IPS DF 4.7 (cell line): Measurements from ENCODE around the gene GJE1.

Experiments
- DNase-seq: peaks from one replicate; pipeline ENCODE4 v3.0.0-alpha.2; 2013; ENCODE audit warnings: low spot score; ENCODE audit errors: extremely low read depth

GJE1 gene

DNA sequence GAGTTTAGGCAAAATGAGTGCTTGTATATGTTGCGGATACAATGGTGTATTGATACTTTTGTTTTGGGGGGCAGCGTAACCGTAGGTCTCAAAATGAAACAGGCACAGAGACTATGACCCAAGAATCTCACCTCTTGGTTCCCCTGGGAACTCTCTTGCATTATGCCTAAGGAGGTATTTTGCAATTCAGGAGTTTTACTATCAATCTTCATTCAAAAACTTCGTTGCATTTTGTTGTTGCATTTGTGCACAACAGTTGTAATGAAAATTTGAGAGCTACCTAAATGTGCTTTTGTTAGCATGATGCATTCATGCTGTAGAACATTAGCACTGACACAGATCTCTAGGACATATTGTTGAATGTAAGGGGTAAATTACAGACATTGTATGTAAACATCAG lies 32.5 kb downstream of the GJE1 start:
- DNase-seq, result no peak

DNA sequence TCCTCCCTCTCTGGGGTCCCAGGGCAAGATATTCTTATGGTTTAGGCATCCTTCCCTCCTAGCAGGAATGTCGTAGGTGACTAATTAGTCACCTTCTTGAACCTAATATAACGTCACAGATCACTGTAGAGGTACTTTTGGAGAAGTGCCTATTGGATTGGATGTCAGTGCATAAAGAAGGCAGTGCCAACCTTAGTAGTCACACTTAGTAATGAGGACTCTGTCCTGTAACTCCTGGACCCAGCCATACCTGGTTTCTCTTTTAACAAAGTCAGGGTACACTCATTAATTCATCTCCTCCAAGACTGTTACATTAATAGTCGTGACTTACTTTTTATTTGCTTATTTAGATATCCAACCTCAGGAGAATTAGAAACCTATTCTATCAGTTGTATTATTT lies 34.3 kb downstream of the GJE1 start:
- no peak for DNase-seq

DNA sequence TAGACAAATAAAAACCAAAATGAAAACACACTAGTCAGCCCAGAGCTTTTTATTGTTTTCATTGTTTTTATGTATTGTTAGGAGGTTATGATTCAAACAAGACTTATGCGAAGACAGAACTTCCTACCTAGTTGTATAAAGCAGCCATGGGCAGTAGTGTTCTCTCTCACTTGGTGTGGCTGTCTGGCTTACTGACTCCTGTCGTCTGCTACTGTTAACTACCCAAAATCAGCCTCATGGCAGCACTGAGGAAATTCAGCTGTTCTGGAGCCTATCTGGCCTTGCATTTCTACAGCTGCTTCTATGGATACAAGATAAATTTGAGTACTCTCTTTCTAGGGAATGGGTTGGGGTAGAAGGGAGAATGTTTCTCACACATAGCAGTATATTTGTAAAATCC lies 34.8 kb downstream of the GJE1 start:
- DNase-seq, result no peak

DNA sequence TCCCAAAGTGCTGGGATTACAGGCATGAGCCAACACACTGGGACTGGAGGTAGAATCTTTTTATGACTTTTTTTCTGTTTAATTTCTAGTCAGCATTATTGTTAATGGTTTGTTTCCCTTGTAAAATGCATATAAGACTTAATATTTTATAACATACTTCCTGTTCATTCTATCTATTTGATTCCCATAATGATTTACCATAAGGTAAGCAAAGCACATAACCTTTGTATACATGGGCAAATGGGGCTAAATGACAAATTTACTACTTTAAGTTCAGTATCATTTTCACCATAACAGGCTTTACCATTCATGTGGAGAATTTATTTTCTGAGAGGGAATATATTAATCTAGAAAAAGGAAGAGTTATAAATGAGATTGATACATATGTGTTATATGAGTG lies 38.6 kb downstream of the GJE1 start:
- DNase-seq, result no peak

- no peak for DNase-seq
These were observed 40.0 kb downstream of the GJE1 start for GRCh38 chr6:142172758-142173157.

DNA sequence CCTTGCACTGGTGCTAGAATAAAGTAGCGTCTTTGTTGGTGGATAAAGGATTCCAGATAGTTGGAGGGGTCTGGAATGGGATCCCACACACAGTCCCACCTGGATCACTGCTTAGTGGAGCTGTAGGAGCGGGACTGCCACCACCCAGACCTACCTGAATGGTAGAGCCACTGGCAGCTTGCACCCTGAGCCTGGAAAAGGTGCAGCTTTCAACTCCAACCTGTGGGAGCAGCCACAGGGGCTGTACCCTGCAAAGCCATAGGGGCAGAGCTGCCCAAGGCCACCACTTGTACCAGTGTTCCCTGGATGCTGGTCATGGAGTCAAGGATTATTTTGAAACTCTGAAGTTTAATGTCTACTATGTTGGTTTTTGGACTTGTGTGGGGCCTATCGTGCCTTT lies 41.3 kb downstream of the GJE1 start:
- DNase-seq, result no peak

GRCh38 chr6:142174703-142175102 lies 42.0 kb downstream of the GJE1 start:
- DNase-seq, result no peak

DNA sequence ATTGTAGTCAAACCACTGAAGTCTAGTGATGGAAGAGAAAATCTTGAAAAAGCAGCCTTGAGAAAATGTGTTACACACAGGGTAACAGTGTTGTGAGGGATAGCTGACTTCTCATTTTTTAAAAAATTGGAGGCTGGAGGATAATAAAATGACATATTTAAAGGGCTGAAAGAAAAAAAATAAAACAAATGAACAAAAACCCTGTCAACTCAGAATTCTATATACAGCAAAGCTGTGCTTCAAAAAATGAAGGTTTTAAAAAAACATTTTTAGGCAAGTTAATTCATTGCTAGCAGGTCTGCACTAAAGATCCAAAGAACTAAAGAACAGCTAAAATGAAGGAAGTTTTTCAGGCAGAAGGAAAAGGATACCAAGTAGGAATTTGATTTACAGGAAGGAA lies 45.4 kb downstream of the GJE1 start:
- no peak for DNase-seq

- no peak for DNase-seq
These were observed 49.3 kb downstream of the GJE1 start for GRCh38 chr6:142182004-142182403.

DNA sequence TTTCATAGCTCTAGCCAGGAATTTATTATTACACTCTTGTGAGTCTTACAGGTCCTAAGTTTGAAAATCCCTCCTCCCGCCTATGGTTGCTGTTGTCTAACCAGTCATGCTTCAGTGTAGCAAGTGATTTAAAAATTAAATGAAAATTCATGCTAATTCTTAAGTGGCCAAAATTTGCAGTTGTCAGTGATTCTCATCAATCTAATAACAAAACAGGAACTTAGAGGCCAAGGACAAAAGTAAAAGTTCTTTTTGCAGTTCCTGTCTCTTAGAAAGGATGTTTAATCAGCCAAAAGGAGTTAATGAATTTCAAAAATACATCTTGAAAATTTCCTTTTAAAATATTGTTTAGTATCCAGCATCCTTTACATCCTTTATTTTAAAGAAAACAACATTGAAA lies 50.6 kb downstream of the GJE1 start:
- DNase-seq, result no peak

DNA sequence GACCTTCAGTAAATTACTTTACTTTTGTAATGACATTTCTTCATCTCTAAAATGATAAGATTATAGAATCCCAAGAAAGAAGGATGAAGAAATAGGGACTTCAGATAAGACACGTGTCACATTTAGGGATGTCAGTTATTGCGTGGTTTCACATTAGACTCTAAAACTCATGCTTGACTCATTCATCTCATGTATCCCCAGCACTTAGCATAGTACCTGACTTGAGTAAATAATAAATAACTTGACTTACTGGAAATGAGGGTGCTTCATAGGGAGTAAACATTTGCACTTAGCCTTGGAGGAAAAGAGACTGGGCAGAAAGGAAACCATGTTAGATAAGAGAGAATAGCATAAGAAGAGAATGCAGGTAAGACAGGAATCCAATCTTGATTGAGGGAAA lies 51.6 kb downstream of the GJE1 start:
- DNase-seq, result no peak
